ENCODE results near the gene KIF5C. TPM values are rescaled to one million over a fixed set of nuclear protein-coding genes. Genes with fewer than 3 reads are reported as not detected.
"Not testable (repeated sequence)": the region's sequence is repeated elsewhere in the genome, so short reads cannot be mapped to it uniquely, and the experiment has no call there.

The KIF5C gene
- total RNA-seq, 1 donor: 0.36 TPM

DNA sequence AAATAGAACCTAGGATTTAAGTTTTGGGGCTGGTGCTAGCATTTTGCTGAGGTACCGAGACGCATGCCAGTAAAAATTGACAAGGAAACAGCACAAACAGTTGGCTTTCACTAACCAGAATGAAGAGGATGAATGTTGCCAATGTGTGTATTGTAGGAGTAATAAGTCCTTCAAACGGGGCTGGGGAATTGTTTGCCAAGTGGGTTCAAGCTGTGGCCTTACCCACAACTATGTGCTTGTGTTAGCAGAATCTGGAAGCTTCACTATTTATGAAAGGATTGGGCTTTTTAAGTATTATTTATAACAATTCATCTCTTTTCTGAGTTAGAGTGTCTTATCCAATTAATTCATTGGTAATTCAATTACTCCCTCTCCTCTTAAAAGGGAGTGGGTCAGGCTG, 15.0 kb upstream of the KIF5C start:
- TF ChIP-seq, protein P1, sequence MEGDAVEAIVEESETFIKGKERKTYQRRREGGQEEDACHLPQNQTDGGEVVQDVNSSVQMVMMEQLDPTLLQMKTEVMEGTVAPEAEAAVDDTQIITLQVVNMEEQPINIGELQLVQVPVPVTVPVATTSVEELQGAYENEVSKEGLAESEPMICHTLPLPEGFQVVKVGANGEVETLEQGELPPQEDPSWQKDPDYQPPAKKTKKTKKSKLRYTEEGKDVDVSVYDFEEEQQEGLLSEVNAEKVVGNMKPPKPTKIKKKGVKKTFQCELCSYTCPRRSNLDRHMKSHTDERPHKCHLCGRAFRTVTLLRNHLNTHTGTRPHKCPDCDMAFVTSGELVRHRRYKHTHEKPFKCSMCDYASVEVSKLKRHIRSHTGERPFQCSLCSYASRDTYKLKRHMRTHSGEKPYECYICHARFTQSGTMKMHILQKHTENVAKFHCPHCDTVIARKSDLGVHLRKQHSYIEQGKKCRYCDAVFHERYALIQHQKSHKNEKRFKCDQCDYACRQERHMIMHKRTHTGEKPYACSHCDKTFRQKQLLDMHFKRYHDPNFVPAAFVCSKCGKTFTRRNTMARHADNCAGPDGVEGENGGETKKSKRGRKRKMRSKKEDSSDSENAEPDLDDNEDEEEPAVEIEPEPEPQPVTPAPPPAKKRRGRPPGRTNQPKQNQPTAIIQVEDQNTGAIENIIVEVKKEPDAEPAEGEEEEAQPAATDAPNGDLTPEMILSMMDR (IDR thresholded peaks at IDR 0.05; ENCODE audit: extremely low read depth, low read depth, low read length): no peak

DNA sequence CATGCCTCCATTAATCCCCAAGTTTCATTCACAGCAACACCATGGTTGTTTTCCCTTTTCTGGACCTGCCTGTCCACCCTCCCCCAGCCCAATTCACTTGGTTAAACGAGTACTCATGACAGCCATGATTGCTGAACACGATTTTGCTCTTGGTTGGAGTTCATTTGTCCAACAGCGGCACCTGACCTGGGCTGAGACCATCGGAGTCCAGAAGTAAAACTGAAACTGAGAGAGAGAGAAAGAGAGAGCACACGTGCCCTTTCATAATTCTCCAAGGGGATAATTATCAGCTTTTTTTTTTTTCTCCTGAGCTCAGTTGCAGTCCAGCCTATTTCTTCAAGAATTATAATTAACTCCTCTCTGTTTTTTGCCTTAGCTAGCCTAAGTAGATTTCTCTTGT, 13.7 kb upstream of the KIF5C start:
- no peaks in the 10 kb centered on the region for H3K36me3 ChIP-seq (ENCODE audit: insufficient read depth, low read length)
- no peaks in the 10 kb centered on the region for H3K9me3 ChIP-seq (ENCODE audit: low read depth, low read length)
- H3K27me3 ChIP-seq (ENCODE audit: insufficient read depth, low read length): no peaks in the 10 kb centered on the region
- H3K4me2 ChIP-seq (ENCODE audit: insufficient read depth, low read length): no peak overlapping the region
- TF ChIP-seq, protein P1 (IDR thresholded peaks at IDR 0.05; ENCODE audit: extremely low read depth, low read depth, low read length): no peak
- no peak overlapping the region for H3K27ac ChIP-seq (ENCODE audit: low read depth, low read length)
- no peaks in the 10 kb centered on the region for H3K4me1 ChIP-seq (ENCODE audit: insufficient read depth, low read length)
- no peaks in the 10 kb centered on the region for H4K20me1 ChIP-seq (ENCODE audit: insufficient read depth, low read length)
- DNase-seq (ENCODE audit: insufficient read length, low spot score, missing footprints): no peak
- H2AFZ ChIP-seq (ENCODE audit: low read length): no peak overlapping the region
- no peaks in the 10 kb centered on the region for H3K79me2 ChIP-seq (ENCODE audit: insufficient read depth, low read length)
- no peak overlapping the region for H3K4me3 ChIP-seq (ENCODE audit: insufficient read depth, low read length)

More for the DNA sequence above, 15.0 kb upstream of the KIF5C start:
- Histone ChIP-seq H3K36me3 (ENCODE audit: insufficient read depth, low read length) (no peaks in the 10 kb centered on the region), H3K27me3 (ENCODE audit: insufficient read depth, low read length) (no peaks in the 10 kb centered on the region), H4K20me1 (ENCODE audit: insufficient read depth, low read length) (no peaks in the 10 kb centered on the region), H3K9me3 (ENCODE audit: low read depth, low read length) (no peaks in the 10 kb centered on the region), H3K79me2 (ENCODE audit: insufficient read depth, low read length) (no peaks in the 10 kb centered on the region), H3K27ac (ENCODE audit: low read depth, low read length) (no peak overlapping the region), H3K4me2 (ENCODE audit: insufficient read depth, low read length) (no peak overlapping the region), H2AFZ (ENCODE audit: low read length) (no peak overlapping the region), H3K4me1 (ENCODE audit: insufficient read depth, low read length) (no peaks in the 10 kb centered on the region), H3K4me3 (ENCODE audit: insufficient read depth, low read length) (no peak overlapping the region)
- no peak for DNase-seq (ENCODE audit: insufficient read length, low spot score, missing footprints)

DNA sequence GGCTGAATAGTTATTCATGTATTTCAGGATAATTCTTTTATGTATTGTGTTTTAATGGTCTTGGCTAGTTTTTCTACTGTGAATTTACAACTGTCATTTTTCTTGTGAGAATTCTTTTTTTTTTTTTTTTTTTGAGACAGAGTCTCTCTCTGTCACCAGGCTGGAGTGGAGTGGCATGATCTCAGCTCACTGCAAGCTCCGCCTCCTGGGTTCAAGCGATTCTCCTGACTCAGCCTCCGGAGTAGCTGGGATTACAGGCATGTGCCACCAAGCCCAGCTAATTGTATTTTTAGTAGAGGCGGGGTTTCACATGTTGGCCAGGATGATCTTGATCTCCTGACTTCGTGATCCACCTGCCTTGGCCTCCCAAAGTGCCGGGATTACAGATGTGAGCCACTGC, 12.5 kb upstream of the KIF5C start:
- not testable (repeated sequence) for H3K27me3 ChIP-seq (ENCODE audit: insufficient read depth, low read length); H3K36me3 ChIP-seq (ENCODE audit: insufficient read depth, low read length); H3K4me2 ChIP-seq (ENCODE audit: insufficient read depth, low read length); H3K4me3 ChIP-seq (ENCODE audit: insufficient read depth, low read length); H3K4me1 ChIP-seq (ENCODE audit: insufficient read depth, low read length); H3K9me3 ChIP-seq (ENCODE audit: low read depth, low read length); H3K27ac ChIP-seq (ENCODE audit: low read depth, low read length); H2AFZ ChIP-seq (ENCODE audit: low read length); H4K20me1 ChIP-seq (ENCODE audit: insufficient read depth, low read length); DNase-seq (ENCODE audit: insufficient read length, low spot score, missing footprints); H3K79me2 ChIP-seq (ENCODE audit: insufficient read depth, low read length)

DNA sequence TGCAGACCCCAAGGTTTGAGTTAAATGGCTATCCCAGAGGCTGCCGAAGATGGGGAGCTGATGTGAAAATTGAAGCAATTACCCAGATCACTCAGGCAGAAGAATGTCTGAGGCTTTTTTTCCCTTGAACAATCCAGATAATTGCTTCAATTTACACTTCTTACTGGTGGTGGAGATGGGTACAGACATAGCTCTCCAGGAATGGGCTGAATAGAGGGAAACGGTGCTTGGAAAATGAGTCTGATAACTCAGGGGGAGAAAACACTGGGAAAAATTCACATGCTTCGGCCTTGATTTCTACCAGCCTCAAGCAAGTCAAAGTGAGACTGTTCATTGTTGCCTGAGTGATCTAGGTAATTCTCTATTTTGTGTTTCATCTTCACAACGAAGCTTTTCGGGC, 9.5 kb upstream of the KIF5C start:
- H3K79me2 ChIP-seq (ENCODE audit: insufficient read depth, low read length): no peaks in the 10 kb centered on the region
- no peaks in the 10 kb centered on the region for H3K36me3 ChIP-seq (ENCODE audit: insufficient read depth, low read length)
- H3K4me1 ChIP-seq (ENCODE audit: insufficient read depth, low read length): no peaks in the 10 kb centered on the region
- no peak for DNase-seq (ENCODE audit: insufficient read length, low spot score, missing footprints)
- H3K4me3 ChIP-seq (ENCODE audit: insufficient read depth, low read length): no peak overlapping the region
- no peak overlapping the region for H3K4me2 ChIP-seq (ENCODE audit: insufficient read depth, low read length)
- no peak overlapping the region for H3K27ac ChIP-seq (ENCODE audit: low read depth, low read length)
- no peaks in the 10 kb centered on the region for H4K20me1 ChIP-seq (ENCODE audit: insufficient read depth, low read length)
- H3K27me3 ChIP-seq (ENCODE audit: insufficient read depth, low read length): no peaks in the 10 kb centered on the region
- TF ChIP-seq, protein P1 (IDR thresholded peaks at IDR 0.05; ENCODE audit: extremely low read depth, low read depth, low read length): no peak
- H3K9me3 ChIP-seq (ENCODE audit: low read depth, low read length): no peaks in the 10 kb centered on the region
- H2AFZ ChIP-seq (ENCODE audit: low read length): no peak overlapping the region
